HL-60 (cell line): Measurements from ENCODE around the gene CCDC77.

Experiments
- DNase-seq, 2 experiments: peaks; one replicate each; pipeline ENCODE4 v3.0.0-alpha.2; 2010 to 2020; ENCODE audit warnings: low read depth in 1 of 2, low spot score in 1 of 2
- H3K27ac ChIP-seq: fragments of 250-450 bp; sonication (Bioruptor Pico); replicated peaks from 2 replicates; pipeline ENCODE4 v1.5.1; 2020; ENCODE audit warnings: mild to moderate bottlenecking, moderate library complexity
- H3K27me3 ChIP-seq: fragments of 250-450 bp; sonication (Bioruptor Pico); 2 replicates; pipeline ENCODE4 v1.5.1; 2021; ENCODE audit warnings: mild to moderate bottlenecking, moderate library complexity; ENCODE audit not compliant: insufficient read depth, poor library complexity, severe bottlenecking
- H3K4me3 ChIP-seq: replicated peaks from 2 replicates; pipeline ENCODE4 v1.5.1; 2011; ENCODE audit warnings: mild to moderate bottlenecking, control low read depth, low read length; ENCODE audit not compliant: insufficient read depth
- GABPA ChIP-seq: IDR thresholded peaks from 2 replicates; pipeline ENCODE4 v1.6.1; 2012; ENCODE audit warnings: low read depth
- POLR2AphosphoS5 ChIP-seq: IDR thresholded peaks from 2 replicates; pipeline ENCODE4 v1.6.1; 2012; ENCODE audit warnings: low read depth
- SPI1 ChIP-seq: IDR thresholded peaks from 2 replicates; pipeline ENCODE4 v1.6.1; 2012; ENCODE audit warnings: low read depth, mild to moderate bottlenecking, borderline replicate concordance
- TF ChIP-seq, protein P1 (sequence below): IDR thresholded peaks from one replicate; pipeline ENCODE4 v1.5.1; 2011; ENCODE audit warnings: low read length, control low read depth, inconsistent platforms; ENCODE audit not compliant: insufficient read depth
- TF ChIP-seq, protein P2 (sequence below): IDR thresholded peaks from 2 replicates; pipeline ENCODE4 v1.6.1; 2012; ENCODE audit warnings: low read depth; ENCODE audit not compliant: insufficient replicate concordance

Gene CCDC77

DNA sequence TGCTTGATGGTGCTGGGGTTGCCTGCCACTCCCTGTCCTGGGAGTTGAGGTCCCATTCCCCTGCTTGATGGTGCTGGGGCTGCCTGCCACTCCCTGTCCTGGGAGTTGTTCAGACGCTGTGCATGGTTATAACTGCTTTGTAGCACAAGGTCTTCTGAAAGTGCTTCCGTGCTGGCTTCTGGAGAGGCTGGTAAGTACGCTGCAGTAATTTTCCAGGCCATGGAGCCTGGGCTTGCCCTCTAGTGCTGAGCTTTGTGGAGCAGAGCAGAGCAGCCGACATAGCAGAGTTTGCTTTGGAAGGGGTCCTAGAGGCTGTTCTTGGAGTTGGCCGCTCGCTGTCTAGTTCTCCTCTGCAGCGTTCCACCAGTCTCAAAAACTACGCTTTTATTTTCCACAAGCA is 64.6 kb downstream of the CCDC77 start:
- TF ChIP-seq GABPA (no peak), POLR2AphosphoS5 (no peak), SPI1 (no peak)
- TF ChIP-seq, protein P1, sequence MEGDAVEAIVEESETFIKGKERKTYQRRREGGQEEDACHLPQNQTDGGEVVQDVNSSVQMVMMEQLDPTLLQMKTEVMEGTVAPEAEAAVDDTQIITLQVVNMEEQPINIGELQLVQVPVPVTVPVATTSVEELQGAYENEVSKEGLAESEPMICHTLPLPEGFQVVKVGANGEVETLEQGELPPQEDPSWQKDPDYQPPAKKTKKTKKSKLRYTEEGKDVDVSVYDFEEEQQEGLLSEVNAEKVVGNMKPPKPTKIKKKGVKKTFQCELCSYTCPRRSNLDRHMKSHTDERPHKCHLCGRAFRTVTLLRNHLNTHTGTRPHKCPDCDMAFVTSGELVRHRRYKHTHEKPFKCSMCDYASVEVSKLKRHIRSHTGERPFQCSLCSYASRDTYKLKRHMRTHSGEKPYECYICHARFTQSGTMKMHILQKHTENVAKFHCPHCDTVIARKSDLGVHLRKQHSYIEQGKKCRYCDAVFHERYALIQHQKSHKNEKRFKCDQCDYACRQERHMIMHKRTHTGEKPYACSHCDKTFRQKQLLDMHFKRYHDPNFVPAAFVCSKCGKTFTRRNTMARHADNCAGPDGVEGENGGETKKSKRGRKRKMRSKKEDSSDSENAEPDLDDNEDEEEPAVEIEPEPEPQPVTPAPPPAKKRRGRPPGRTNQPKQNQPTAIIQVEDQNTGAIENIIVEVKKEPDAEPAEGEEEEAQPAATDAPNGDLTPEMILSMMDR, result no peak
- TF ChIP-seq, protein P2, sequence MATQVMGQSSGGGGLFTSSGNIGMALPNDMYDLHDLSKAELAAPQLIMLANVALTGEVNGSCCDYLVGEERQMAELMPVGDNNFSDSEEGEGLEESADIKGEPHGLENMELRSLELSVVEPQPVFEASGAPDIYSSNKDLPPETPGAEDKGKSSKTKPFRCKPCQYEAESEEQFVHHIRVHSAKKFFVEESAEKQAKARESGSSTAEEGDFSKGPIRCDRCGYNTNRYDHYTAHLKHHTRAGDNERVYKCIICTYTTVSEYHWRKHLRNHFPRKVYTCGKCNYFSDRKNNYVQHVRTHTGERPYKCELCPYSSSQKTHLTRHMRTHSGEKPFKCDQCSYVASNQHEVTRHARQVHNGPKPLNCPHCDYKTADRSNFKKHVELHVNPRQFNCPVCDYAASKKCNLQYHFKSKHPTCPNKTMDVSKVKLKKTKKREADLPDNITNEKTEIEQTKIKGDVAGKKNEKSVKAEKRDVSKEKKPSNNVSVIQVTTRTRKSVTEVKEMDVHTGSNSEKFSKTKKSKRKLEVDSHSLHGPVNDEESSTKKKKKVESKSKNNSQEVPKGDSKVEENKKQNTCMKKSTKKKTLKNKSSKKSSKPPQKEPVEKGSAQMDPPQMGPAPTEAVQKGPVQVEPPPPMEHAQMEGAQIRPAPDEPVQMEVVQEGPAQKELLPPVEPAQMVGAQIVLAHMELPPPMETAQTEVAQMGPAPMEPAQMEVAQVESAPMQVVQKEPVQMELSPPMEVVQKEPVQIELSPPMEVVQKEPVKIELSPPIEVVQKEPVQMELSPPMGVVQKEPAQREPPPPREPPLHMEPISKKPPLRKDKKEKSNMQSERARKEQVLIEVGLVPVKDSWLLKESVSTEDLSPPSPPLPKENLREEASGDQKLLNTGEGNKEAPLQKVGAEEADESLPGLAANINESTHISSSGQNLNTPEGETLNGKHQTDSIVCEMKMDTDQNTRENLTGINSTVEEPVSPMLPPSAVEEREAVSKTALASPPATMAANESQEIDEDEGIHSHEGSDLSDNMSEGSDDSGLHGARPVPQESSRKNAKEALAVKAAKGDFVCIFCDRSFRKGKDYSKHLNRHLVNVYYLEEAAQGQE, result no peak
- Histone ChIP-seq H3K27ac (no peak overlapping the region), H3K4me3 (no peak overlapping the region), H3K27me3 (peaks cover 20% of the 10 kb centered on the region)
- DNase-seq, result no peak

DNA sequence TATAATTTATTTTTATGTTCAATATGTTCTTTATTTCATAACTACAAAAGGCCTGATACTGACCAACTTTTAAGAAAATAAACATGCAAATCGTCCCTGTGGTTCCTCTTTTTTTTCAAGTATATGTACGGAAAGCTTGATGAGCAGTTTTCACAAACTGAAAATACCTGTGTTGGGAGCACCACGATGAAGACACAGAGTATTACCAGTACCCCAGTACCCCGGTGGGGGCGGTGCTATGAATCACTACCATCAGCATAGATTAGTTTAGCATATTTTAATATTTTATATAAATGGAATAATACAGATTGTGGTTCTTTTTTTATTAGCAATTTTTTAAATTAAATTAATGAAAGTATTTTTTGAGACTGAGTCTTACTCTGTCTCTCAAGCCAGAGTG is 65.3 kb downstream of the CCDC77 start:
- Histone ChIP-seq H3K27ac (no peak overlapping the region), H3K27me3 (peaks cover 13% of the 10 kb centered on the region), H3K4me3 (no peak overlapping the region)
- DNase-seq, result no peak
- TF ChIP-seq POLR2AphosphoS5 (no peak), GABPA (no peak), SPI1 (no peak)
- TF ChIP-seq, protein P2, result no peak
- TF ChIP-seq, protein P1, result no peak

DNA sequence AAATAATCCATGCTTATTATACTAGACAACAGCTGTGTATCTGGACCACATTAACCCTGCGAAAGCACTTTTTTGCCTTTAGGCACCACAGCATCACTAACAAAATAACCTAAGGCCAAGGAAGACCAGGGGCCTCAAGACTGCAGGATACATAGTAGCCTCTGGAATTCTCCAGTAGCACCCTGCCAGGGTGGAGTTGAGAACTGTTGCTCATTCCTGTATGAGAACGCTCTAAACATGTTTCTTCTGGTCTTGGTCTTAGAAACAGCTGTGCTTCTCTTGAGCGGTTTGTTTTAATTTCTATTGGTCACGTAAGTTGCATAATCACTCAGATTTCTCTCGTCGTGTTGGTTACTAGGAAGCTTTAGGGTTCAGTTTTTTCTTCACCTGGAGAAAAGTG is 66.1 kb downstream of the CCDC77 start:
- Histone ChIP-seq H3K27ac (no peak overlapping the region), H3K4me3 (no peak overlapping the region), H3K27me3 (peaks cover 10% of the 10 kb centered on the region)
- no peak for TF ChIP-seq POLR2AphosphoS5
- no peak for DNase-seq

DNA sequence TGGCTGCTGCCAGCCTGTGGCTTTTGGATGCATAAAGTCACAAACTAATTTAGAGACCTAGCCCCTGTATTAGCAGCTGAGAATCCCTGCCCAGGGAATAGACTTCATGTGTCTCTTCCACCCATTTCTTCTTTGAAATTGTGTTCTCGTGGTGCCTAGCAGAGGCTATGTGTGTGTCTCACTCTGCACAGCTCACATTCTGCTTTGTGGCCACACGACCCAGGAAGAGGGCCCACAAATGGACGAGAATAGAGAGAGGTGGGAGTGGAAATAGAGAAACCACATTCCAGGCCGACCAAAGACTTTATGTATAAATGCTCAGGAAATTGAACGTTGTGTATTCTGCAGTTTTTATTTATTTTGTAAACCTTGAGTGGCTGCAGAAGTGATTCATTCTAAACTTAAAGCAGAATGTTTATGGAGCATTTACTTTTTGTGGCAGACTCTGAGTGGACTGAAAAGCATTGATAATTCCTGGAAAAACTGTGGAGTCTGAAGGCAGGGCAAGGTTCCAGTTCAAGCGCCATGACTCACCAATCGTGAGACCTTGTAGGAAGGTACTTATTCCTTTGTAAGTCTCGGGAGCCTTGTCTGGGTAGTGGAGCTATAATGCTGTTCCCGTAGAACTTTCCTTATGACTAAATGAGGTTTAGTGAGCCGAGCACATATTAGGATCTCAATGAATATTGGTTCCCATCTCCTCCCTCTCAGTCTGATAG is 67.4 kb downstream of the CCDC77 start:
- Histone ChIP-seq H3K4me3 (no peak overlapping the region), H3K27me3 (peaks cover 3% of the 10 kb centered on the region), H3K27ac (no peak overlapping the region)
- TF ChIP-seq, protein P1, result no peak
- no peak for DNase-seq
